WTC11 (cell line): Measurements from ENCODE around the gene PSEN1. TPM values are rescaled to one million over a fixed set of nuclear protein-coding genes. Genes with fewer than 3 reads are reported as not detected.

Experiments used
- ATAC-seq: fragments of 200-7000 bp; cut with Tn5 transposase; 2 replicates; pipeline ENCODE4 v1.10.0; 2021; ENCODE audit warnings: mild to moderate bottlenecking, moderate library complexity
- CTCF ChIA-PET: fragments of 300-600 bp; sonication (Branson Sonifier 250); formaldehyde crosslinking; loops from one replicate; lab custom pipeline; 2021; ENCODE audit warnings: antibody characterized with exemption; lab: Charles Lee
- POLR2A ChIA-PET: fragments of 350-600 bp; sonication (Branson Sonifier 250); formaldehyde crosslinking; loops from one replicate; lab custom pipeline; 2021; ENCODE audit warnings: antibody characterized with exemption; lab: Charles Lee
- DNase-seq: peaks from one replicate; pipeline ENCODE4 v3.0.0; 2021; ENCODE audit warnings: low spot score
- H3K27ac Mint-ChIP-seq: 2 replicates; pipeline ENCODE4 v1.8.0; 2021; ENCODE audit warnings: mixed read lengths
- H3K27me3 Mint-ChIP-seq: 2 replicates; pipeline ENCODE4 v1.8.0; 2021; ENCODE audit warnings: low read depth, mild to moderate bottlenecking, moderate library complexity, mixed read lengths
- H3K36me3 Mint-ChIP-seq: 2 replicates; pipeline ENCODE4 v1.8.0; 2021; ENCODE audit warnings: mixed read lengths
- H3K4me1 Mint-ChIP-seq: 2 replicates; pipeline ENCODE4 v1.8.0; 2022; ENCODE audit warnings: mixed read lengths
- H3K4me3 Mint-ChIP-seq: 2 replicates; pipeline ENCODE4 v1.8.0; 2021; ENCODE audit warnings: mild to moderate bottlenecking, moderate library complexity, mixed read lengths
- H3K9me3 Mint-ChIP-seq: 2 replicates; pipeline ENCODE4 v1.8.0; 2021; ENCODE audit warnings: mixed read lengths
- CBFB ChIP-seq: sonication (generic); formaldehyde crosslinking; IDR thresholded peaks from 2 replicates; pipeline ENCODE4 v1.8.1; 2022; ENCODE audit warnings: mild to moderate bottlenecking, low read depth, missing genetic modification reagents
- FOXJ3 ChIP-seq: sonication (generic); formaldehyde crosslinking; IDR thresholded peaks from 2 replicates; pipeline ENCODE4 v1.9.0; 2021; ENCODE audit warnings: missing genetic modification reagents, mild to moderate bottlenecking, borderline replicate concordance
- MYBL2 ChIP-seq: sonication (generic); formaldehyde crosslinking; IDR thresholded peaks from 2 replicates; pipeline ENCODE4 v1.8.1; 2023; ENCODE audit warnings: mild to moderate bottlenecking, moderate library complexity, missing genetic modification reagents
- NFATC4 ChIP-seq: fragments of 250-450 bp; sonication (Bioruptor Pico); IDR thresholded peaks from 2 replicates; pipeline ENCODE4 v1.9.0; 2021; ENCODE audit warnings: mild to moderate bottlenecking
- TP53 ChIP-seq: sonication (generic); formaldehyde crosslinking; IDR thresholded peaks from 2 replicates; pipeline ENCODE4 v1.8.1; 2023; ENCODE audit warnings: mild to moderate bottlenecking, missing genetic modification reagents
- ZNF263 ChIP-seq: sonication (generic); formaldehyde crosslinking; IDR thresholded peaks from 2 replicates; pipeline ENCODE4 v1.8.1; 2022; ENCODE audit warnings: low read depth, mild to moderate bottlenecking, moderate library complexity, missing genetic modification reagents
- total RNA-seq: library from RNA; stranded (reverse); gene quantifications from 3 replicates; pipeline ENCODE4 v1.2.3, GENCODE V29; 2021
- TF ChIP-seq, protein P1 (sequence below): sonication (generic); formaldehyde crosslinking; conservative IDR thresholded peaks from 2 replicates; pipeline ENCODE4 v1.8.1; 2023; ENCODE audit warnings: mild to moderate bottlenecking, low read depth, missing genetic modification reagents, moderate library complexity
- TF ChIP-seq, protein P2 (sequence below): fragments of 250-450 bp; sonication (Bioruptor Pico); IDR thresholded peaks from 2 replicates; pipeline ENCODE4 v1.9.0; 2021; ENCODE audit warnings: mild to moderate bottlenecking, borderline replicate concordance
- TF ChIP-seq, protein P3 (sequence below): sonication (generic); formaldehyde crosslinking; IDR thresholded peaks from 2 replicates; pipeline ENCODE4 v1.8.1; 2023; ENCODE audit warnings: mild to moderate bottlenecking, missing genetic modification reagents, borderline replicate concordance
- TF ChIP-seq, protein P4 (sequence below): fragments of 250-450 bp; sonication (Bioruptor Pico); conservative IDR thresholded peaks from 2 replicates; pipeline ENCODE4 v1.9.0; 2021; ENCODE audit warnings: mild to moderate bottlenecking
- TF ChIP-seq, protein P5 (sequence below): sonication (generic); formaldehyde crosslinking; conservative IDR thresholded peaks from 2 replicates; pipeline ENCODE4 v1.8.1; 2022; ENCODE audit warnings: mild to moderate bottlenecking, missing genetic modification reagents
- TF ChIP-seq, protein P6 (sequence below): sonication (generic); formaldehyde crosslinking; IDR thresholded peaks from 2 replicates; pipeline ENCODE4 v1.8.1; 2022; ENCODE audit warnings: mild to moderate bottlenecking, moderate library complexity, missing genetic modification reagents
- TF ChIP-seq, protein P7 (sequence below): sonication (generic); formaldehyde crosslinking; IDR thresholded peaks from 2 replicates; pipeline ENCODE4 v1.8.0; 2022; ENCODE audit warnings: mild to moderate bottlenecking, missing genetic modification reagents
- TF ChIP-seq, protein P8 (sequence below): sonication (generic); formaldehyde crosslinking; IDR thresholded peaks from 2 replicates; pipeline ENCODE4 v1.8.1; 2023; ENCODE audit warnings: mild to moderate bottlenecking, moderate library complexity, missing genetic modification reagents
- TF ChIP-seq, protein P9 (sequence below): sonication (generic); formaldehyde crosslinking; IDR thresholded peaks from 2 replicates; pipeline ENCODE4 v1.8.1; 2022; ENCODE audit warnings: mild to moderate bottlenecking, missing genetic modification reagents, moderate library complexity, borderline replicate concordance

The PSEN1 gene
- total RNA-seq, 1 experiment from 2014 or later = 26.6 TPM

DNA sequence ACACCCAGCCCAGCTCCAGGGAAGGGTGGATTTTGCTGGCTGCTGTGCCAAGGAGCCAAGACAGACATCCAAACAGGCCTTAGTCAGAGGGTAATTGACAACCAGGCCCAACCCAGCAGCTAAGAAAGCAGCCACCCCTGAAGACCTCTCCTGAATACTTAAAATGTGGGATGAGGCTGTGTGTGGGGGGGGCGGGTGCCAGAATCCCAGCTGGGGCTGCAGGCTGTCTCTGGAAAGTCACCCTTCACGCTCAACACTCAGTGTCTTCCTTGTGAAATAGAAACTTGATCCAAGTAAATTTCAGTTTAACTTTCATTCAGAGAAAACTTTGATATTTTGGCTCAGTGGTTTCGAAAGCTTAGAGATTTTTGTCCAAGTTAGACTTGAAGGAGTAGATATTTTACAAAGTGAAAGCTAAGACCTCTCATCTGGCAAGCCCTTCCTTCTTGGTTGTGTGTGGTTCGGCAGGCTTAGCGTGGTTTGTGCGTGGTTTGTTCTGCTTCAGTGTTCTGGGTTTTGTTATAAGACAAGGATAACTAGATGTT is 106.1 kb downstream of the PSEN1 start (continued):
- TF ChIP-seq, protein P1, sequence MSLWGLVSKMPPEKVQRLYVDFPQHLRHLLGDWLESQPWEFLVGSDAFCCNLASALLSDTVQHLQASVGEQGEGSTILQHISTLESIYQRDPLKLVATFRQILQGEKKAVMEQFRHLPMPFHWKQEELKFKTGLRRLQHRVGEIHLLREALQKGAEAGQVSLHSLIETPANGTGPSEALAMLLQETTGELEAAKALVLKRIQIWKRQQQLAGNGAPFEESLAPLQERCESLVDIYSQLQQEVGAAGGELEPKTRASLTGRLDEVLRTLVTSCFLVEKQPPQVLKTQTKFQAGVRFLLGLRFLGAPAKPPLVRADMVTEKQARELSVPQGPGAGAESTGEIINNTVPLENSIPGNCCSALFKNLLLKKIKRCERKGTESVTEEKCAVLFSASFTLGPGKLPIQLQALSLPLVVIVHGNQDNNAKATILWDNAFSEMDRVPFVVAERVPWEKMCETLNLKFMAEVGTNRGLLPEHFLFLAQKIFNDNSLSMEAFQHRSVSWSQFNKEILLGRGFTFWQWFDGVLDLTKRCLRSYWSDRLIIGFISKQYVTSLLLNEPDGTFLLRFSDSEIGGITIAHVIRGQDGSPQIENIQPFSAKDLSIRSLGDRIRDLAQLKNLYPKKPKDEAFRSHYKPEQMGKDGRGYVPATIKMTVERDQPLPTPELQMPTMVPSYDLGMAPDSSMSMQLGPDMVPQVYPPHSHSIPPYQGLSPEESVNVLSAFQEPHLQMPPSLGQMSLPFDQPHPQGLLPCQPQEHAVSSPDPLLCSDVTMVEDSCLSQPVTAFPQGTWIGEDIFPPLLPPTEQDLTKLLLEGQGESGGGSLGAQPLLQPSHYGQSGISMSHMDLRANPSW (CRISPR knock-in tag) = no peak
- TF ChIP-seq, protein P2, sequence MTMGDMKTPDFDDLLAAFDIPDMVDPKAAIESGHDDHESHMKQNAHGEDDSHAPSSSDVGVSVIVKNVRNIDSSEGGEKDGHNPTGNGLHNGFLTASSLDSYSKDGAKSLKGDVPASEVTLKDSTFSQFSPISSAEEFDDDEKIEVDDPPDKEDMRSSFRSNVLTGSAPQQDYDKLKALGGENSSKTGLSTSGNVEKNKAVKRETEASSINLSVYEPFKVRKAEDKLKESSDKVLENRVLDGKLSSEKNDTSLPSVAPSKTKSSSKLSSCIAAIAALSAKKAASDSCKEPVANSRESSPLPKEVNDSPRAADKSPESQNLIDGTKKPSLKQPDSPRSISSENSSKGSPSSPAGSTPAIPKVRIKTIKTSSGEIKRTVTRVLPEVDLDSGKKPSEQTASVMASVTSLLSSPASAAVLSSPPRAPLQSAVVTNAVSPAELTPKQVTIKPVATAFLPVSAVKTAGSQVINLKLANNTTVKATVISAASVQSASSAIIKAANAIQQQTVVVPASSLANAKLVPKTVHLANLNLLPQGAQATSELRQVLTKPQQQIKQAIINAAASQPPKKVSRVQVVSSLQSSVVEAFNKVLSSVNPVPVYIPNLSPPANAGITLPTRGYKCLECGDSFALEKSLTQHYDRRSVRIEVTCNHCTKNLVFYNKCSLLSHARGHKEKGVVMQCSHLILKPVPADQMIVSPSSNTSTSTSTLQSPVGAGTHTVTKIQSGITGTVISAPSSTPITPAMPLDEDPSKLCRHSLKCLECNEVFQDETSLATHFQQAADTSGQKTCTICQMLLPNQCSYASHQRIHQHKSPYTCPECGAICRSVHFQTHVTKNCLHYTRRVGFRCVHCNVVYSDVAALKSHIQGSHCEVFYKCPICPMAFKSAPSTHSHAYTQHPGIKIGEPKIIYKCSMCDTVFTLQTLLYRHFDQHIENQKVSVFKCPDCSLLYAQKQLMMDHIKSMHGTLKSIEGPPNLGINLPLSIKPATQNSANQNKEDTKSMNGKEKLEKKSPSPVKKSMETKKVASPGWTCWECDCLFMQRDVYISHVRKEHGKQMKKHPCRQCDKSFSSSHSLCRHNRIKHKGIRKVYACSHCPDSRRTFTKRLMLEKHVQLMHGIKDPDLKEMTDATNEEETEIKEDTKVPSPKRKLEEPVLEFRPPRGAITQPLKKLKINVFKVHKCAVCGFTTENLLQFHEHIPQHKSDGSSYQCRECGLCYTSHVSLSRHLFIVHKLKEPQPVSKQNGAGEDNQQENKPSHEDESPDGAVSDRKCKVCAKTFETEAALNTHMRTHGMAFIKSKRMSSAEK (CRISPR knock-in tag) = no peak
- TF ChIP-seq, protein P3, sequence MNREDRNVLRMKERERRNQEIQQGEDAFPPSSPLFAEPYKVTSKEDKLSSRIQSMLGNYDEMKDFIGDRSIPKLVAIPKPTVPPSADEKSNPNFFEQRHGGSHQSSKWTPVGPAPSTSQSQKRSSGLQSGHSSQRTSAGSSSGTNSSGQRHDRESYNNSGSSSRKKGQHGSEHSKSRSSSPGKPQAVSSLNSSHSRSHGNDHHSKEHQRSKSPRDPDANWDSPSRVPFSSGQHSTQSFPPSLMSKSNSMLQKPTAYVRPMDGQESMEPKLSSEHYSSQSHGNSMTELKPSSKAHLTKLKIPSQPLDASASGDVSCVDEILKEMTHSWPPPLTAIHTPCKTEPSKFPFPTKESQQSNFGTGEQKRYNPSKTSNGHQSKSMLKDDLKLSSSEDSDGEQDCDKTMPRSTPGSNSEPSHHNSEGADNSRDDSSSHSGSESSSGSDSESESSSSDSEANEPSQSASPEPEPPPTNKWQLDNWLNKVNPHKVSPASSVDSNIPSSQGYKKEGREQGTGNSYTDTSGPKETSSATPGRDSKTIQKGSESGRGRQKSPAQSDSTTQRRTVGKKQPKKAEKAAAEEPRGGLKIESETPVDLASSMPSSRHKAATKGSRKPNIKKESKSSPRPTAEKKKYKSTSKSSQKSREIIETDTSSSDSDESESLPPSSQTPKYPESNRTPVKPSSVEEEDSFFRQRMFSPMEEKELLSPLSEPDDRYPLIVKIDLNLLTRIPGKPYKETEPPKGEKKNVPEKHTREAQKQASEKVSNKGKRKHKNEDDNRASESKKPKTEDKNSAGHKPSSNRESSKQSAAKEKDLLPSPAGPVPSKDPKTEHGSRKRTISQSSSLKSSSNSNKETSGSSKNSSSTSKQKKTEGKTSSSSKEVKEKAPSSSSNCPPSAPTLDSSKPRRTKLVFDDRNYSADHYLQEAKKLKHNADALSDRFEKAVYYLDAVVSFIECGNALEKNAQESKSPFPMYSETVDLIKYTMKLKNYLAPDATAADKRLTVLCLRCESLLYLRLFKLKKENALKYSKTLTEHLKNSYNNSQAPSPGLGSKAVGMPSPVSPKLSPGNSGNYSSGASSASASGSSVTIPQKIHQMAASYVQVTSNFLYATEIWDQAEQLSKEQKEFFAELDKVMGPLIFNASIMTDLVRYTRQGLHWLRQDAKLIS (CRISPR knock-in tag) = no peak
- TF ChIP-seq, protein P4, sequence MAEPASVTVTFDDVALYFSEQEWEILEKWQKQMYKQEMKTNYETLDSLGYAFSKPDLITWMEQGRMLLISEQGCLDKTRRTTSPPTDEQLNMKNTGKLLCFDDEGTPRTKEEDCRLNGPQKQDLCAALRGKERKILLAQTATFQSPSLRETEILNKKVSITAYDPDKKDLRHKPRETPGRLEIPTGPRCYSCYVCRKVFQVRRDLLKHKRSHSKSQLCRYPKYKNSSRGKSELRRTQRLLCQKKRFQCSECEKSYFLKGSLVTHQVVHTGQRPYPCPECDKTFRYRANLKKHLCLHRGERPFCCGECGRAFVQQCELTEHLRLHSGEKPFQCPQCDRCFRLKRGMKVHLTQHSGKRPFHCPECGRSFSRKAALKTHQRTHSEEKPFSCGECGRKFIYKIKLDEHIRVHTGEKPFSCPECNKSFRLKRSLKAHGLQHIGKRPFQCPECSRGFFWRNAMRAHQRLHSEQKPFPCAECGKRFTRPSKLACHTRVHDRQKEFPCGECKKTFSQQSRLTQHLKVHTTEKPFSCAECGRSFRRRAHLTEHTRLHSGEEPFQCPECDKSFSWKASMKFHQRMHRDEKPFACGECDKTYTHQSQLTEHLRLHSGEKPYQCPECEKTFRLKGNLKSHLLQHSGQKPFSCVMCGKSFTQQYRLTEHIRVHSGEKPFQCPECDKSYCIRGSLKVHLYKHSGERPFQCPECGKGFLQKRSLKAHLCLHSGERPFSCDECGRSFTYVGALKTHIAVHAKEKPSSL (CRISPR knock-in tag) = no peak
- TF ChIP-seq FOXJ3 (CRISPR knock-in tag) (no peak), TP53 (CRISPR knock-in tag) (no peak), CBFB (CRISPR knock-in tag) (no peak), ZNF263 (CRISPR knock-in tag) (no peak)
- TF ChIP-seq, protein P5, sequence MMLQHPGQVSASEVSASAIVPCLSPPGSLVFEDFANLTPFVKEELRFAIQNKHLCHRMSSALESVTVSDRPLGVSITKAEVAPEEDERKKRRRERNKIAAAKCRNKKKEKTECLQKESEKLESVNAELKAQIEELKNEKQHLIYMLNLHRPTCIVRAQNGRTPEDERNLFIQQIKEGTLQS (CRISPR knock-in tag) = no peak

DNA sequence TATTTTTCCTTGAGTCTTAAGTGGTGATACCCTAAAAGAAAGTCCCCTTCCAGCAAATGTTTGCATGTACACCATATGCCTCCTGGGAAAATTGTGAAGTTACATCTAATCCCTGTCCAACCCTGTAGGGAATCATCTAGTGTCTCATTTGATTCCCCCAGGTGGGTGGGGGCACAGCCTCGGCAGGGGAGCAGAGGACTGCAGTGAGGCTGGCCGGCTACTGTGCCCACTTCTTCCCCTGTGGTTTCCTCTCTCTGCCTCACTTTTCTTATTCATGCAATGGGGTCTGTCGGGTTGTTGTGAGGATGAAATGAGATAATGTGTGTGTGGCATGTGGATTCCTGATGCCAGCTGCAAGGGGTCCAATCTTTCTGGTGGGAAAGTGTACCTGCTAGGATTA is 107.0 kb downstream of the PSEN1 start:
- ChIA-PET POLR2A (no interaction called here), CTCF (interaction anchor here (0.8 kb wide), 1 partner anchor 11 kb away, joined by 4 read pairs; no protein-coding TSS in a partner anchor)
- no peak for DNase-seq
- H3K4me3 Mint-ChIP-seq = no peak overlapping the region
- peaks cover 29% of the 10 kb centered on the region for H3K4me1 Mint-ChIP-seq
- H3K36me3 Mint-ChIP-seq = no peaks in the 10 kb centered on the region; the same call in 1 of the 2 replicates
- no peak overlapping the region for H3K27ac Mint-ChIP-seq
- no peaks in the 10 kb centered on the region for H3K9me3 Mint-ChIP-seq
- no peak for ATAC-seq
- H3K27me3 Mint-ChIP-seq = peaks cover 19% of the 10 kb centered on the region
- TF ChIP-seq, protein P6, sequence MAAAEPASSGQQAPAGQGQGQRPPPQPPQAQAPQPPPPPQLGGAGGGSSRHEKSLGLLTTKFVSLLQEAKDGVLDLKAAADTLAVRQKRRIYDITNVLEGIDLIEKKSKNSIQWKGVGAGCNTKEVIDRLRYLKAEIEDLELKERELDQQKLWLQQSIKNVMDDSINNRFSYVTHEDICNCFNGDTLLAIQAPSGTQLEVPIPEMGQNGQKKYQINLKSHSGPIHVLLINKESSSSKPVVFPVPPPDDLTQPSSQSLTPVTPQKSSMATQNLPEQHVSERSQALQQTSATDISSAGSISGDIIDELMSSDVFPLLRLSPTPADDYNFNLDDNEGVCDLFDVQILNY (CRISPR knock-in tag) = no peak
- TF ChIP-seq, protein P7, sequence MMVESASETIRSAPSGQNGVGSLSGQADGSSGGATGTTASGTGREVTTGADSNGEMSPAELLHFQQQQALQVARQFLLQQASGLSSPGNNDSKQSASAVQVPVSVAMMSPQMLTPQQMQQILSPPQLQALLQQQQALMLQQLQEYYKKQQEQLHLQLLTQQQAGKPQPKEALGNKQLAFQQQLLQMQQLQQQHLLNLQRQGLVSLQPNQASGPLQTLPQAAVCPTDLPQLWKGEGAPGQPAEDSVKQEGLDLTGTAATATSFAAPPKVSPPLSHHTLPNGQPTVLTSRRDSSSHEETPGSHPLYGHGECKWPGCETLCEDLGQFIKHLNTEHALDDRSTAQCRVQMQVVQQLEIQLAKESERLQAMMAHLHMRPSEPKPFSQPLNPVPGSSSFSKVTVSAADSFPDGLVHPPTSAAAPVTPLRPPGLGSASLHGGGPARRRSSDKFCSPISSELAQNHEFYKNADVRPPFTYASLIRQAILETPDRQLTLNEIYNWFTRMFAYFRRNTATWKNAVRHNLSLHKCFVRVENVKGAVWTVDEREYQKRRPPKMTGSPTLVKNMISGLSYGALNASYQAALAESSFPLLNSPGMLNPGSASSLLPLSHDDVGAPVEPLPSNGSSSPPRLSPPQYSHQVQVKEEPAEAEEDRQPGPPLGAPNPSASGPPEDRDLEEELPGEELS (CRISPR knock-in tag) = no peak
- TF ChIP-seq, protein P8, sequence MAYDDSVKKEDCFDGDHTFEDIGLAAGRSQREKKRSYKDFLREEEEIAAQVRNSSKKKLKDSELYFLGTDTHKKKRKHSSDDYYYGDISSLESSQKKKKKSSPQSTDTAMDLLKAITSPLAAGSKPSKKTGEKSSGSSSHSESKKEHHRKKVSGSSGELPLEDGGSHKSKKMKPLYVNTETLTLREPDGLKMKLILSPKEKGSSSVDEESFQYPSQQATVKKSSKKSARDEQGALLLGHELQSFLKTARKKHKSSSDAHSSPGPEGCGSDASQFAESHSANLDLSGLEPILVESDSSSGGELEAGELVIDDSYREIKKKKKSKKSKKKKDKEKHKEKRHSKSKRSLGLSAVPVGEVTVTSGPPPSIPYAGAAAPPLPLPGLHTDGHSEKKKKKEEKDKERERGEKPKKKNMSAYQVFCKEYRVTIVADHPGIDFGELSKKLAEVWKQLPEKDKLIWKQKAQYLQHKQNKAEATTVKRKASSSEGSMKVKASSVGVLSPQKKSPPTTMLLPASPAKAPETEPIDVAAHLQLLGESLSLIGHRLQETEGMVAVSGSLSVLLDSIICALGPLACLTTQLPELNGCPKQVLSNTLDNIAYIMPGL (CRISPR knock-in tag) = no peak
- TF ChIP-seq MYBL2 (no peak), NFATC4 (CRISPR knock-in tag) (no peak)
- TF ChIP-seq, protein P9, sequence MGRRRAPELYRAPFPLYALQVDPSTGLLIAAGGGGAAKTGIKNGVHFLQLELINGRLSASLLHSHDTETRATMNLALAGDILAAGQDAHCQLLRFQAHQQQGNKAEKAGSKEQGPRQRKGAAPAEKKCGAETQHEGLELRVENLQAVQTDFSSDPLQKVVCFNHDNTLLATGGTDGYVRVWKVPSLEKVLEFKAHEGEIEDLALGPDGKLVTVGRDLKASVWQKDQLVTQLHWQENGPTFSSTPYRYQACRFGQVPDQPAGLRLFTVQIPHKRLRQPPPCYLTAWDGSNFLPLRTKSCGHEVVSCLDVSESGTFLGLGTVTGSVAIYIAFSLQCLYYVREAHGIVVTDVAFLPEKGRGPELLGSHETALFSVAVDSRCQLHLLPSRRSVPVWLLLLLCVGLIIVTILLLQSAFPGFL (CRISPR knock-in tag) = no peak
